ENCODE results near the gene BCL2A1.
"Not testable (repeated sequence)": the region's sequence is repeated elsewhere in the genome, so short reads cannot be mapped to it uniquely, and the experiment has no call there.

The BCL2A1 gene

GRCh38 chr15:79957741-79958140 is 13.3 kb downstream of the BCL2A1 start:
- no peak for DNase-seq (ENCODE audit: low read depth)

GRCh38 chr15:79956354-79956939 is 14.5 kb downstream of the BCL2A1 start:
- no peak for DNase-seq (ENCODE audit: low read depth)

- DNase-seq (ENCODE audit: low read depth): no peak
These were observed 16.3 kb downstream of the BCL2A1 start for GRCh38 chr15:79954661-79955060.

GRCh38 chr15:79953951-79954444 is 17.0 kb downstream of the BCL2A1 start:
- DNase-seq (ENCODE audit: low read depth): no peak

GRCh38 chr15:79952329-79952728 is 18.7 kb downstream of the BCL2A1 start:
- DNase-seq (ENCODE audit: low read depth): no peak

- no peak for DNase-seq (ENCODE audit: low read depth)
These were observed 20.7 kb downstream of the BCL2A1 start for GRCh38 chr15:79950247-79950646.

GRCh38 chr15:79948761-79949160 is 22.2 kb downstream of the BCL2A1 start:
- no peak for DNase-seq (ENCODE audit: low read depth)

GRCh38 chr15:79948095-79948695 is 22.8 kb downstream of the BCL2A1 start:
- no peak for DNase-seq (ENCODE audit: low read depth)

GRCh38 chr15:79947009-79947408 is 24.0 kb downstream of the BCL2A1 start:
- DNase-seq (ENCODE audit: low read depth): no peak

GRCh38 chr15:79944622-79945021 is 26.4 kb downstream of the BCL2A1 start:
- DNase-seq (ENCODE audit: low read depth): no peak

GRCh38 chr15:79943820-79944219 is 27.2 kb downstream of the BCL2A1 start:
- DNase-seq (ENCODE audit: low read depth): peak; percentile 29

- DNase-seq (ENCODE audit: low read depth): peak; percentile 53
These were observed 28.1 kb downstream of the BCL2A1 start for GRCh38 chr15:79942741-79943481.

- no peak for DNase-seq (ENCODE audit: low read depth)
These were observed 31.6 kb downstream of the BCL2A1 start for GRCh38 chr15:79939399-79939798.

- no peak for DNase-seq (ENCODE audit: low read depth)
These were observed 32.9 kb downstream of the BCL2A1 start for GRCh38 chr15:79938143-79938542.

GRCh38 chr15:79935556-79936201 is 35.3 kb downstream of the BCL2A1 start:
- DNase-seq (ENCODE audit: low read depth): not testable (repeated sequence)

- no peak for DNase-seq (ENCODE audit: low read depth)
These were observed 37.8 kb downstream of the BCL2A1 start for GRCh38 chr15:79933231-79933630.

GRCh38 chr15:79932447-79932846 is 38.5 kb downstream of the BCL2A1 start:
- no peak for DNase-seq (ENCODE audit: low read depth)

GRCh38 chr15:79930516-79930915 is 40.5 kb downstream of the BCL2A1 start:
- no peak for DNase-seq (ENCODE audit: low read depth)

GRCh38 chr15:79929412-79929811 is 41.6 kb downstream of the BCL2A1 start:
- no peak for DNase-seq (ENCODE audit: low read depth)

GRCh38 chr15:79926116-79926515 is 44.9 kb downstream of the BCL2A1 start:
- DNase-seq (ENCODE audit: low read depth): not testable (repeated sequence)

GRCh38 chr15:79924379-79924778 is 46.6 kb downstream of the BCL2A1 start:
- DNase-seq (ENCODE audit: low read depth): no peak

GRCh38 chr15:79923515-79924169 is 47.4 kb downstream of the BCL2A1 start:
- DNase-seq (ENCODE audit: low read depth): peak; percentile 81

Data from HS-5 (cell line).